ENCODE results near the gene SFRP2. TPM values are rescaled to one million over a fixed set of nuclear protein-coding genes. Genes with fewer than 3 reads are reported as not detected.

Gene SFRP2
- total RNA-seq, 4 donors from 2014 or later: 9.4 to 34.7 (median 22.8) TPM

DNA sequence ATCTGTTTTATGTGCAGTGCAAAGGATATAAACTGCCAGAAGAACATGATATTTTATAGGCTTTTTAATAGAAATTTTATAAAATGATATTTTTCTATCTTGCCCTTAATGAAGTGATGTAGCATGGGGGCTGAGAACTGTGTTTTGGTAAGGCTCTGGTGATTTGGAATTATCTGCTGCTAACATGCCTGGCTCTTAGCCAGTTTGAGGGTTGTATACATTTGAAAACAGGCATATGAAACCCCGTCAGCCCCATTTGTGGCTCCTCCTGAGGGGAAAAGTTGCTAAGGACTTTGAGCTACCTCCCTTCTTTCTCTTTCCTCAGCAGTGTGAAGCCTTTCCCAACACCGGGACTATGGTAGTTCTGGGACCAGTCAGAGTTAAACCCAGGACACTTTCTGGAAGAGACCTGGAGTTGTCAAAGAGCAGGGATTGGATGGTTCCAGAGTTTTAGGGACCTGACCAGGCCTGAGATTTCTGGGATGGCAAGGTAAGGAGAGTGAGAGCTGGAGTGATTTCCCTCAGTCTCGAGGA, 4.7 kb downstream of the SFRP2 start:
- no peak for ATAC-seq (ENCODE audit: low FRiP score)
- no peak for DNase-seq (ENCODE audit: low spot score)
- no peak for TF ChIP-seq CTCF (IDR thresholded peaks at IDR 0.05)

DNA sequence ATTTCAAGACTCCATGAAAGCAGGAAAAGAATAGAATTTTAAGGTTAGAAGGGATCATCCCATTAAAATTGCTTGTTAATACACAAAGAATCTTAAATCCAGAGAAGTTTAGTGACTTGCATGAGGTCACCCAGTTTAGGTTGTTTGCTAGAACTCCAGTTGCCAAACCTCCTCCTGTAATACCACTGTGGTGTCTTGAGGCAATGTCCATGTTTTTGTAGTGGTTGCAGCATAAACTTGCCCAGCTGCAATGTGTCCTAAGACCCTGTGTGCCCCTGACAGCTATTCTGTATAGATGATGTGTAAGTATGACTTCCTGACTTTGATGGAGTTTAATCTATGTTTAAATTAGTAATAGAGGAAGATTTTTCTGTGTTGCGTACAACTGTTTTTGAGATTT, 6.3 kb downstream of the SFRP2 start:
- DNase-seq (ENCODE audit: low spot score): no peak
- TF ChIP-seq CTCF (IDR thresholded peaks at IDR 0.05): no peak
- no peak for ATAC-seq (ENCODE audit: low FRiP score)

DNA sequence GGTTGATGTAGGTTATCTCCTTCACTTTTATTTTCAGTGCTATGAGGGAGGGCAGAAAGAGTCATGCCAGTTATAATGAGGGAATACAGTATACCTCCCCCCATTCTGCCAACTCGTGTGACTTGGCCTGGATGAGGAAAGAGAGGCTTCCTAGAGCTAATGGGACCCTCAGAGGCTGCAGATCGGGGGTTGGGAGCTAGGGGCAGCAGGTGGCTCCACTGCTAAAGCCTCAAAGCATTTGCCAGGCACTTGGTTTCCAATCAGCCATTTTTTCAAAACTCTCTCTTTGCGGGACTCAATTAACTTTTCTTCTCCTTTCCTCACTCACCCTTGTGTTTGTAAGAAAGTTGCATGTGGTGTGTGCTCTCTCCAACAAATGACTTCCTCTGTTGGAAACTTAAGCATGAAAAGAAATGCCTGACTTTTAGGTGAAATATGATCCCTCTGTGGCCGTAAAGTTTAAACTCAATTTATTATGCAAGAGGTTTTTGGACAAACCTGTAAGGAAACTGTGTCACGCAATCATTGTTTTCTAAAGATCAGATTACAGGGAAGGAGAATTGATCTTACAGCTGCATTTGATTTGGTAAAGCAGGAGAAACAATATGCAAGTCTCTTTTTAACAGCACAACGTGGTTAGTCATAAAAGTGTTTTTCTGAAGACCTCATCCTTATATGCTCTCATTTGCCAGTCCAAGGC, 7.0 kb downstream of the SFRP2 start:
- DNase-seq (ENCODE audit: low spot score) (no peak), ATAC-seq (ENCODE audit: low FRiP score) (no peak)
- no peak for TF ChIP-seq CTCF (IDR thresholded peaks at IDR 0.05)

- DNase-seq (ENCODE audit: low spot score) (no peak), ATAC-seq (ENCODE audit: low FRiP score) (no peak)
- no peak for TF ChIP-seq CTCF (IDR thresholded peaks at IDR 0.05)
These were observed 7.6 kb downstream of the SFRP2 start for GRCh38 chr4:153781280-153781679.

DNA sequence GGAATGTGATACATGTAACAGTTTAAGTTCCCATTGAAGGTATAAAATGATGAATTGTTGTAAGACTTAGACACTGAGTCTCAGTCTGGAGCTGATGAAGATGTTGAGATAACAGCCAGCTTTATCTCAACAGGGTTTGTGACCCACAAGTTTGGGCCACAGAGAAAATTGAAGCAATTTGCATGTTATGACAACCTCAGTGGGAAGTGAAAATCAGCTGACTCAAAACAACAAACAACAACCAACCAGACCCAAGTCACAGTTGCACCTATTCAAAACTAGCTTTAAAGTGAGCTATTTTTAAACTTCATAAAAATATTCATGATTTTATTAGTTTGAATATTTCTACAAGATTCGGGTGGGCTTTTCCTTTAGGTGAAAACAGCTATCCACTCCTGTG, 8.0 kb downstream of the SFRP2 start:
- TF ChIP-seq CTCF (IDR thresholded peaks at IDR 0.05): no peak

DNA sequence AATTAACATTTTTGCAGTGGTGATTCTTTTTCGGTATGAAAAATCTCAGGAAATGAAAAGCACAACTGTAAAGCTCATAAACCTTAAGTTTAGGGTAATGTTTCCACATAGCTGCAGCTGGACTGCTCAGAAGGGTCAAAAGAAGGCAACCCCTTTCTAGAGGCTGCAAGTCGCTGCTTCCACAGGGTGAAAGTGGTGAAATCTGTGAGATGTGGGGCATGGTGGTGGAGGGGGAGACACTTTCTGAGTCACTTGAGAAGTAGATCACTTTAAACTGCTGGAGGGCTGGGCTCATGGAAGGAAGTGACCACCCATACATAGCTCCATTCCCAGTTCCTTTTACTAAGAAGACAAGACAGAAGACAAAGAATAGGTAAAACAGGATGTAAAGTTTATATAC, 8.7 kb downstream of the SFRP2 start:
- no peak for ATAC-seq (ENCODE audit: low FRiP score)
- DNase-seq (ENCODE audit: low spot score): no peak
- TF ChIP-seq CTCF (IDR thresholded peaks at IDR 0.05): no peak

More for the DNA sequence above, 8.0 kb downstream of the SFRP2 start:
- no peak for ATAC-seq (ENCODE audit: low FRiP score)
- DNase-seq (ENCODE audit: low spot score): no peak

- ATAC-seq (ENCODE audit: low FRiP score): no peak
- no peak for DNase-seq (ENCODE audit: low spot score)
- no peak for TF ChIP-seq CTCF (IDR thresholded peaks at IDR 0.05)
These were observed 10.5 kb downstream of the SFRP2 start for GRCh38 chr4:153778383-153778782.
